AG08396 (cell line): ENCODE measurements around the gene S100P.
"Not testable (repeated sequence)": the region's sequence is repeated elsewhere in the genome, so short reads cannot be mapped to it uniquely, and the experiment has no call there.

Source experiments
- DNase-seq: peaks from one replicate; pipeline ENCODE4 v3.0.0; 2012; ENCODE audit warnings: low spot score, mixed read lengths

The S100P gene

DNA sequence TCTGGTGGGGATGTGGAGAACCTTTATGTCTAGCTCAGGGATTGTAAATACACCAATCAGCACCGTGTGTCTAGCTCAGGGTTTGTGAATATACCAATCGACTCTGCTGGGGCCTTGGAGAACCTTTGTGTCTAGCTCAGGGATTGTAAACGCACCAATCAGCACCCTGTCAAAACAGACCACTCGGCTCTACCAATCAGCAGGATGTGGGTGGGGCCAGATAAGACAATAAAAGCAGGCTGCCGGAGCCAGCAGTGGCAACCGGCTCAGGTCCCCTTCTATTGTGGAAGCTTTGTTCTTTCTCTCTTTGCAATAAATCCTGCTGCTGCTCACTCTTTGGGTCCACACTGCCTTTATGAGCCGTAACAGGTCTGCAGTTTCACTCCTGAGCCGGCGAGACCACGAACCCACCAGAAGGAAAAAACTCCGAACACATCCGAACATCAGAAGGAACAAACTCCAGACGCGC, 20.5 kb upstream of the S100P start:
- not testable (repeated sequence) for DNase-seq

DNA sequence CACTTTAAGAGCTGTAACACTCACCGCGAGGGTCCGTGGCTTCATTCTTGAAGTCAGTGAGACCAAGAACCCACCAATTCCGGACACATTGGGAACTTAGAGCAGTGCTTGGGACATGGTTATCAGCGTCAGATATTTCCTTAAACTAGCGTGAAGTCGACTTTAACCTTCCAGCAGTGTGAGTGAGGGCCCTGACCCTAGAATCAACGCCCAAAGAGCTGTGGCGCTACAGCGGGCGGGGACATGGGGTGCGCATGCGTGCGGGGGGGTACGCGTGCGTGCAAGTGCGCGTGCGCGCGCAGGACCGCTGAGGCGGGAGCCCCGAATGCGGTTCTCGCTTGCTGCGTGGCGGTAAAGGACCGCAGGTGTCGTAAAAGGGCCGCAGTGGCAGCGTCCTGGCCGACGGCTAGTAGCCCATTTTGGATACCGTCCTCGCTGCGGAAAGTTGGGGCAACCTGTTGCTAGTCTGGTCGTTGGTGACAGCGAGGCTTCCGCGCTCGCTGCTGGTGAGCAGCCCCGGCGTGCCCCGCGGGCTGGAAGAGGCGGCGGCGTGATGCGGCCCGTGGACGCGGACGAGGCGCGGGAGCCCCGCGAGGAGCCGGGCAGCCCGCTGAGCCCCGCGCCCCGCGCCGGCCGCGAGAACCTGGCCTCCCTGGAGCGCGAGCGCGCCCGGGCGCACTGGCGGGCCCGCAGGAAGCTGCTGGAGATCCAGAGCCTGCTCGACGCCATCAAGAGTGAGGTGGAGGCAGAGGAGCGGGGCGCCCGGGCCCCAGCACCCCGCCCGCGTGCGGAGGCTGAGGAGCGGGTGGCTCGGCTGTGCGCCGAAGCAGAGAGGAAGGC, 19.8 kb upstream of the S100P start:
- peak; percentile 100 for DNase-seq

DNA sequence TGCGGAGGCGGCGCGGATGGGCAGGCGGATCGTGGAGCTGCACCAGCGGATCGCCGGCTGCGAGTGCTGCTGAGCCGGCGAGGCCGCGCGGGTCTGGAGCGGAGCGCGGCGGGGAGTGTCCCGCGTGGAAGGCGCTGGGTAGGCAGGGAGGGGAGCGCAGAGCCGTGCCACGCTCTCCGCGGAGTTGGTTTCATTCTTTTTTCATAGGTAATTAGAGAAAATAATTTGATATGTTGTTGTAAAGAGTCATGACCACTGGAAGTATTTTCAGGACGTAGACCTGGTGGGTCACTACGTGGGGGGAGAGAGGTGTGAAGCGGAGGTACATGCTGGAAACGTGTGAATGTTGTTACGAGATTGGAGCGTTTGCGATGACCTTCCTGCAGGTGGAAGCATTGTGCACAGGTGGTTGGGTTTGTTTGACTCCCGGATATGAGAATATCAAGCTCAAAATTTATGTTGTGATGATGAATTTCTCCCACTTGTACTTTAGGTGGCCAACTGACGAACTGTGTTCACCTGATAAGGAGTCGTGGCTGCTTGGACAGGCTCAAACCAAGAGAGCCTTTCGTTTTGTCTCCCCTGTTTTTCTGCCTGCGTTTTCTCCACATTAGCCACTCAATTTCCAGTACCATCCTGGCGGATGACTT, 19.1 kb upstream of the S100P start:
- no peak for DNase-seq

DNA sequence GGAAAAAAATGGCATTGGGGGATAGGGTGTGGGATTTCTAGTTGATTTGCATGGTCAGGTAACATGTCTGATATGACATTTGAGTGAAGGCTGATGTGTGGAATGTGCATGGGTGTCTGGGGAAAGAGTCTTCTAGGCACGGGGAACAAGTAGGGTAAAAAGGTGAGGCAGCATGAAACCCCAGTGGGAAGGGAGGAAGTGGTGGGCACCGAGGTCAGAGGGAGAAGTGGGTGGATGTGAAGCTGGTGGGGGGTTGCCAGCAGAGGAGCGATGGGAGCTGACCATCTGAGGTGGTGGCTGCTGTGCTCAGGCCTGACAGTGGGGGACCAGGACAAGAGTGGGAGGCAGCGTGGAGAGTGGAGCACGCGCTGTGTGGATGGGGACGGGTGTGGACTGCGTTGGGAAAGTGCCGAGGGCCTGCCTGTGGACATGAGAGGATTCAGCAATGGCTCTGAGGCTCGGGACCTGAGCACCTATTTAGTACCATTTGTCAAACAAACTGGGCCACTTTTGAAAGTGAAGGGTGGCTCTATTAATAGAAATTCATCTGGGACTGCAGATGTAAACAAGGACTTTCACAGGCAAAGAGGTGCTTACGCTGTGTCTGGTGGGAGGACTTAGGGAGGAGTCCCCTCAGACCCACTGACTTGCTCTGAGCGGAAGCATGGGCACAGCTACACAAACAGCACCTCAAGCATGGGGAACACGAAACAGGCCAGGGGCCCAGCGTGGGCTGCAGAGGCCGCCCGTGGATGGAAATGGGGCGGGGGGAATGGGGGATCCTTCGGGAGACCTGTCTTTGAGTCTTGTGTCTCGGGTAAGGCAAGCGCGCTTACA, 16.7 kb upstream of the S100P start:
- no peak for DNase-seq

DNA sequence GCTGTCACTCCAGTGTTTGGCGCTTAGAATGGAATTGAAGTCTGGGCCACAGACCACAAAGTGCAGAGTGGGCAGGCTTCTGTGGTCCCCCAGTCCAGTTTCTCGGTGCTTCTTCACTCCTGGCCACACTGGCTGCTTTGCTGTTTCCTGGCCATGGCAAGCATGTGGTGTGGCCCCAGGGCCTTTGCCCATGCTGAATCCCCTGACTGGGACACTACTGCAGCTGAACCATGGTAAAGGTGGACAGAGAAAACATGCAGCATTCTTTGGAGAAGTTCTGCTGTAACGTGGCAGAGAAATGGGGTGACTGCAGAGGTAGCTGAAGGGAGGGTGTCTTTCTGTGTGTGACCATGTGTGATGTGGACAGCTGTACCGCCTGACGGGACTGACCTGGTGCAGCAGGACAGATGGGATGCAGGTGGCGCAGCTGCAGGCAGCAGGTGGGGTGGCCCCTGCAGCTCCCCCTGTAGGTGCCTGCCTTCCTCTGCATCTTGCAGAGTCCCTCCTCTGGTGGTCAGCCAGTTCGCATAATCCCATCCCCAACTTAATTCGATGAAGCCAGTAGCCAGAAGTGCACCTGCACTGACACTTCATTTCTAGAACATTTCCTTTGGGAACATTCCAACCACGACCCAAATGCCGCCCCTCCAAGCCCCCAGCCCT, 13.2 kb upstream of the S100P start:
- DNase-seq: no peak

DNA sequence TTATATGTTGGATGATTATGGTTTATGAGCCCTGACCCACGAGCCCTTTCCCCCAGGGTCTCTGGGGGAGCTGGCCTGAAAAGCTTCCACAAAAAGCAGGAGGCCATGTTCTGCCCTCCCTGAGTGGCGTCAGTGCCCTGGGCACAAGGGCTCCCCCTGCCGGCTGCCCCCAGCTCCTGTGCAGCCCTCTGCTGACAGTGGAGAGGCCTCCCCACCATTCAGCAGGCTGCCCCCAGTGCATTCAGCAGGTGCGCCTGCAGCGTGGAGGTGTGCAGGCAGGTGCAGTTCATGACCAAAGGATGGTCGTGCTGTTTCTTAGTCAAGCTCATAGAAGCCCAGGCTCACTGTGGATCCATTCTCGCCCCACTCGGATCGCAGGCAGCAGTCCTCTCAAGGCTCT, 12.5 kb upstream of the S100P start:
- DNase-seq: no peak

DNA sequence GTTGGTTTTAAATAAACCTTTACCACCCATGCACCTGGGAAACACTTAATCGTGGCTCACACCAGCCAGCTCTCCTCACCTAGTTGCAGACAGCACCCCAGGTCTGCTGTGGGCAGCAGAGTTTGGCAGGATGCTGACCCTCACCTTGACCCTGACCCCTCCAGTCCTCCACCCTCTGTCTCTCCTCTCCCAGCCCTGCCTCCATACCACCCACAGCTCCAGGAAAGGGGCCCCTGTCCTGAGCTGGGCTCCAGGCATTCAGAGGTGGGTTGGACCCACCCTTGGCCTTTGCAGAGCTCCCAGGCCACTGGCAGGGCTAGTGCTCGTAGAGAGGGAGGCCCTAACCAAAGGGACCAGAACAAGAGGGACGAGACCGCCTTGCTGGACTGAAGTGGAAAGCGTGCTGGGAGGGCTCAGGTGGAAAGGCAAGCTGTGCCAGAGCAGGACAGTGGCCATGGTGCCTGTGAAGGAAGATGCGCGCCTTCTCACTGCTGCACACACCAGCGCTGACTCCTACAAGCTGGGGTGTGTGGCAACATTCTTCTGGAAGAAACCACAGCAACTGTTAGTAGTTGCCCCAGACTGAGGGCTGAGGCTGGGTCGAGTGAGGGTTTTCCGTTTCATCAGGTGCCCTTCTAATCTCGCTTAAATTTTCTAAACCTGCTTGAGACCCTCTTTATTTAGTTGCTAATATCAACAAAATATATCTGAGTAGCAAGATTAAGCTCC, 10.7 kb upstream of the S100P start:
- no peak for DNase-seq

DNA sequence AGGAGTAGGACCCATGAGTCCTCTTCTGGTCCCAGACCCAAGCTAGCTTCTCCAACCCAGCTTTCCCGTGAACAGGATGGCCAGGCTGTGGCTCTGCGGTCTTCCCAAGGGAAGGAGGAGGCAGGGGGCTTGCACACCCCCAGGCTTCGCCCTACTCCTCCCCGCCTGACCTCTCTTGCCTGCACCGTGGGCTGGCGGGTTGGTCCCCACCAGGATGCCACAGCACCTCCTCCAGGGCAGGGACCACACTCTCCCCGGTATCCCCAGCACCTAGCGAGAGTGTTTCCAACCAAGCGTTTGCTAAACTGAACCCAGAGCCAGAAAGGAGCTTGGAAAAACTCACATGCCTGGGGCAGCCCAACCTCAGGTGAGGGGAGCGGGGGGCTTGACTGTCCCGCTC, 9.0 kb upstream of the S100P start:
- no peak for DNase-seq

DNA sequence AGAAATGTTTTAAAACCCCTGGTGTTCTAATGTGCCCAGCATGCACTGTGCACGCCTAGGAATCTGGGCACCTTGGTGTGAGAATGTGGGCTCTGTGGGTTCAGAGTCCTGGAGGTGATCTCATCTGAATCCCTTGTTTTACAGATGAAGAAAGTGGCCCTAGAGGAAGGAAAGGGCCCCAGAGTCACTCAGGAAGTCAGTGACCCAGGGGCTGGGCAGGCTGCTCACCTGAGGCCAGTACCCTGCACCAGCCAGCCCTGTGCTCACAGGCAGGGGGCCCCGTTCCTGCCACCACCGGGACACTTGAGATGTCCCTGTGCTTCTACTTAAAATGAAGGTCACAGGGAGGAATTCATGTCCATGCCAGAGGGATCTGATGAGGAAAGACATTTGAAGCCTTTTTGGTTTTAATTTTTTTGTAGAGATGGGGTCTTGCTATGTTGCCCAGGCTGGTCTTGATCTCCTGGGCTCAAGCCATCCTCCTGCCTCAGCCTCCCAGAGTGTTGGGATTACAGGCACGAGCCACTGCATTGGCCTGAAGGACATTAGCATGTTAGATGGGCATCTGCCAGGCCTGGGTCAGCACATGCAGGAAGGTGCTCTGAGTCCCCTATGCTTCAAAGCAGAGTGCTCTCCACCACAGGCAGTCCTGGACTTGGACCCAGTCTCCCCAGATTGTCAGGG, 7.4 kb upstream of the S100P start:
- no peak for DNase-seq

DNA sequence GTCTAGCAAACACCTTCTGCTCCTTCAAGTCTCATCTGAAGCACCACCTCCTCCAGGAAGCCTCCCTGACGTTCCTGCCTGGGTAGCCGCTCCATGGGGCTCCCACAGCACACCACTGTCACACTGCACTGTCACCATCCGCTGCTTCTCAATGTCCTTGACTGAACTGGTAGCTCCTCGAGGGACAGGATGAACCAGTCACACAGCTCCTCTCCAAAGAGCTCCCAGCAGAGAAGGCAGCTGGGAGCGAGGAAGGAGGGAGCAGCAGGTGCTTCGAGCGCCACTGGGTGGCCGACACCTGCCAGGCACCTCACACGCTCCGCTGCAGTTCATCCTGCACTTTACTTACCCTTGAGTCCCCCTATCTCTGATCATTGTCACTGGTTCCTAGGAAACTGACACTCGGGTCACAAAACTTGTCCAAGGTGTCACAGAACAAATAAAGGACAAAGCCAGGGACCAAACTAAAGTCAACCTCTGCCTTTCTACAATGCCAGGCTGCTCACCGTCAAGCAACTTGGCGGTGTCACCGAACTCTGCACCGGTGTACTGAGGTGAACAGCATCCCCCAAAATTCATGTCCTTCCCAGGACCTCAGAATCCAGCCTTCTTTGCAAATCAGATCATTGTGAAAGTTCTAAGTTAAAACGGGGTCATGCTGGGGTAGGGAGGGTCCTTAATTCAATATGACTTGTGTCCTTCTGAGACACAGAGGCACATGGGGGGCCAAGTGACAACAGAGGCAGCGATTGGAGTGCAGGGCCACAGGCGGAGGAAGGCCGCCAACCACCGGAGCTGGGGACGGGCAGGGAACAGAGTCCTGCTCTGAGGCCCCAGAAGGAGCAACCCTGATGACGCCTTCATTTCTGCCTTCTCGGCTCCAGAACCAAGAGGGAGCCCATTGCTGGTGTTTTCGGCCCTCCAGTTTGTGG, 5.5 kb upstream of the S100P start:
- DNase-seq: no peak

DNA sequence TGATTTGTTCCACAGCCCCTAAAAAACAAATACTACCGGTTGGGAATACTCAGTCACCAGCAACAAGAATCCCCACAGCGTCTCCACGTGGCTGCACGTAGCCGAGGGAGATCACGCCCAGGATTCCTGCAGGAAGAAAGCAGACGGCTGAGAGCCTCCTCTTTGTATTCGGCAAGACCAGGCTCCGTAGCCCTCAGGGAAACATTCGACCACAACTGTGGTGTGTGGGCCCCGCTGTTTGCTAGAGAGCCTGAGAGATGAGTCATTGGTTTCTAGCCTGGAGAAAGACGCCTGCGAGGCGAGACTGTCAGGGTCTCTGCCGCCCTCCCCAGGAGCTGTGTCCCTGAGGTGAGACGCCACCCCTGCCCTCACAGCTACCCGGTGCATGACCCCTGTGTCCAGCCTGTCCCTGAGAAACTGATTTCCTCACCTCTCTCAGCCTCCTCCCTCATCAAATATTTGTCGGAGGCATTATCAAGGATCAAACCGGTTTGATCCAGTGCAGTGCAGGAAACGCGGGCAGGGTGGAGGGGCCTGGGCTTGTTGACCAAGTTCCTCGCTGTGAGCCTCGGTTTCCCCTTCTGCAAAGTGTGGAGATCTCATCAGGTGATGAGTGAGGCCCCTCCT, 4.7 kb upstream of the S100P start:
- peak; percentile 88 for DNase-seq

DNA sequence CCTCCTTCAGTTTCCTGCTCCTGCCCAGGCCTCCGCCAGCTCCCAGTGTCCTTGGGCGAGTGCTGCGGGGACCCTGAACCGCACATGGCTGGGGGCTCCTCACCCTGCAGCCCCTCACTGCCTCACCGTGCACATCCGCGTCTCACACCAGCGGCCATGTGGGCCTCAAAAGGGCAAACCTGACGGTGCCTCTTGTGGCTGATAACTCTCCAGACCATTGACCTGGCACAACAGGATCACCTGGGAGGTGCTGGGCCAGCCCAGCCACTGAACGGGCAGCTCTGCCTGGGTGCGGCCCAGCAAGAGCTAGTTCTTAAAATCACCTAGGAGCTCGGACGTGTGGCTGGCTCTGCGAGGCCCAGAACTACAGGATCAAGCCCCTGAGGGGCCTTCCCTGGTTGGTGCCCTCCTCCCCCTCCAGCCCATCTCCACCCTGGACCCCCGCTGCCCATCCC, 4.1 kb upstream of the S100P start:
- DNase-seq: no peak

DNA sequence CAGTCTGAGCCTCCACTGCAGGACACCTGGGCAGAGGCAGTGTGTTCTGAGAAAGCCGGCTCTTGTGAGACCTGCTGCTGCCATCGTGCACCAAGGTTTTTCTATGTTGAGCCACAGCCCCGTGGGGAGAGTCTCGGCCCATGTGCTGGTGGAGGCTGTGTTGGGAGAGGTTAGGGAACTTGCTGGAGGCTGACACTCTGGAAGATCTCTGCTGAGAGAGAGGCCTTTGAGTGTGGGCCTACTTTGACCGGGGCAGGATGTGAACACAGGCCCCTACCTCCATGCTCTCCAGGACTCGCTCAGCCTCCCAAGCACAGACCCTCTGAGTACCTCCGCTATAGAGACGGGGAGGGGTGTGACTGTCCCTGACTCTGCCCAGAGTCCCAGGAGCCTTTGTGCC, 1.3 kb upstream of the S100P start:
- DNase-seq: no peak

DNA sequence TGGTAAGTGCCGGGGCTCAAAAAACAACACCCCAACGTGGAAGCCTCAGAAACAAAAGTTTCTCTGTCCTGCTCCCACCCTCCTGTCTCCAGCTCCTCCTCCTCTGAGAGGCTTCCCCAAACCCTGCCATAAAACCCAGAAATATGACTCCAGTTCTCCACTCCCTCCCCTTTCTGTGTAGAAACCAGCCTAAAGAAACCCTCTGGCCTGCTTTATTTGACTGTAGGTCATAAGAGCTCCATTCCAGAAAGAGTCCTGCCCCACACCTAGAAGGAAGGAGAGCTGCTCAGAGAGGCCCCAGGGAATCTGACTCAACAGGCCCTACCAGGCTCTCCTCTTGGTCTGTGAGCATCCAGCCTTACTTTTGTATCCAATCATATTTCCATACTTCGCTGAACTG, 872 bp upstream of the S100P start:
- DNase-seq: no peak

DNA sequence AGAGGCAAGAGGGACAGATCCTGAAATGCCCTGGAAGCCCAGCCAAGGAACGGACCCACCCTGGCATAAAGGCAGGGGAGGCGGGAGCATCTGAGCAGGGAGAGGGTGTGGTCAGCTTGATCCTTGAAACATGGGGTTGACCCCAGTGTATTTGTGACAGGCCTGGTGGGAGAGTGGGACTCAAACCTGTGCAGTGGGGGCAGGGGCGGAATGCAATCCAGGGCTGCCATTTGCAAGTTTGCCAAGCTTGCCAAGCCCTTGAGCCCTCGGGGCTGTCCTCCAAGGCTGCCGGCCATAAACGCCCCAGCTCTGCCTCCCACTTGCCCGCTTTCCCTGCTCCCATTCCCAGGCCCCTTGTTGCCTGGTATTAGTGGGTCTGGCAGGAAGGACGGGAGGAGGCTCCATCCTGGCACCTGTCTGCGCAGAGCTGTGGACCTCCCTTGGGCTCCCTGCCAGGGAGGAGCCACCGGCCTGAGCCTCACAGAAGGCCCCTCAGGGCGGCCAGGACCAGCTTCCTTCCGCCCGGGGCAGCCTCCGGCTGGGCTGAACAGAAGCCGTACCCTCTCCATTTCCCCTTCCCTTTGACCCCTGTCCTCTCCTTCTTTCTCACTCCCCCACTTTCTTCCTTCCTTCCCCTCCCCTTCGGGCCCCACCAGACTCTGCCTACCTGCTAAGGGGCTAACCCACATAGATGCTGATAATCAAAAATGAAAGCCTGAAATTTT, 661 bp downstream of the S100P start:
- DNase-seq: no peak

DNA sequence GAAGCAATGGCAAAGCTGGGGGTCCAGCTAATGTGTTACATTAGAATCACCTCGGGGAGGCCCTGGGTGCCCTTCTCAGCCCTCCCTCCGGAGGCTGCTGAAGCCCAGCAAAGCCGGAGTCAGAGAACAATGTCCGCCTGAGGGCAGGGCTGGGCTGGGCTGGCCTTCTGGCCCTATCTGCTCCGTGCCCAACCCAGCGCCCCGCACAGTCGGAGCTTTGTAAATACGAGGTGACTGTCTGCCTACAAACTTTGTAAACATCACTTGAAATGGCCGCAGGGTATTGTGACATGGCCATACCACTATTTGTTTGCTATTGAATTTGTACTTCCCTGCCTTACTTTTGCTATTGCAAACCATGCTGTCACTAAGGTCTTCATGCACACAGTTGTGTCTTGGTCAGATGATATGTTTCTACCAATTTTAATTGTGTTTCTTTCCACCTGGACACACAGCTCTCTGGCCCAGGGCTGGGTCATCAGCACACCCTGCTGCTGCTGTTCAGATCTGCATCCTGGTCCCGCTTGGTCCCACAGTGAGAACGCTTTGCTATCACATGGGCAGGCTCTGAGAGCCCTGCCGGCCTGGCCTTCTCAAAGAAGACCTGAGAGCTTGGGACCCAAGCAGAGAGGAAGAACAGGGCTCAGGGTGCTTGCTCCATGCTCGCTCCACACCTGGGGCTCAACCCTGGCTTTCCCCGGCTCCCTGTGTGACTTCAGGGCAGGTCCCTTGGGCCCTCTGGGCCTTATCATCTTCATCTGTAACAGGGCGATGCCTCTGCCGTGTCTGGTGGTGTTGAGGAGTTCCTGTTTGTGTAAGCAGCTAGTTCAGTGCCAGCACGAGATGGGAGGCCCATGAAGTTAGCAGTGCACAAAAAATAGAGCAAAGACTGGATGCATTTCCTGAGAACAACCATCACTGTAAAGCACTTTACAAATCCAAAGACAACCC, 2.3 kb downstream of the S100P start:
- DNase-seq: no peak

DNA sequence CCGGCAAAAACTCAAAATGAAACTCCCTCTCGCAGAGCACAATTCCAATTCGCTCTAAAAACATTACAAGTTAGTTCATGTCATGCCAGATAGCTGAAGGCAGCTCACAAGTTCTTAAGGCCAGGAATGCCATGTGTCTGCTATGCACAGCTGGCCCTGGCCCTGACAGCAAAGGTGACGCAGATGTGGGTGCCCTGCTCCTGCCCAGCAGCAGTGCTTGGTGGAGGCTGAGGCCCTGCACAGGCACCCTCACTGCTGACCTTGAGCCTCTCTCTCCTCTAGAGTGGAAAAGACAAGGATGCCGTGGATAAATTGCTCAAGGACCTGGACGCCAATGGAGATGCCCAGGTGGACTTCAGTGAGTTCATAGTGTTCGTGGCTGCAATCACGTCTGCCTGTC, 2.9 kb downstream of the S100P start:
- no peak for DNase-seq
